ENCODE results near the gene IRF2.

IRF2 gene

DNA sequence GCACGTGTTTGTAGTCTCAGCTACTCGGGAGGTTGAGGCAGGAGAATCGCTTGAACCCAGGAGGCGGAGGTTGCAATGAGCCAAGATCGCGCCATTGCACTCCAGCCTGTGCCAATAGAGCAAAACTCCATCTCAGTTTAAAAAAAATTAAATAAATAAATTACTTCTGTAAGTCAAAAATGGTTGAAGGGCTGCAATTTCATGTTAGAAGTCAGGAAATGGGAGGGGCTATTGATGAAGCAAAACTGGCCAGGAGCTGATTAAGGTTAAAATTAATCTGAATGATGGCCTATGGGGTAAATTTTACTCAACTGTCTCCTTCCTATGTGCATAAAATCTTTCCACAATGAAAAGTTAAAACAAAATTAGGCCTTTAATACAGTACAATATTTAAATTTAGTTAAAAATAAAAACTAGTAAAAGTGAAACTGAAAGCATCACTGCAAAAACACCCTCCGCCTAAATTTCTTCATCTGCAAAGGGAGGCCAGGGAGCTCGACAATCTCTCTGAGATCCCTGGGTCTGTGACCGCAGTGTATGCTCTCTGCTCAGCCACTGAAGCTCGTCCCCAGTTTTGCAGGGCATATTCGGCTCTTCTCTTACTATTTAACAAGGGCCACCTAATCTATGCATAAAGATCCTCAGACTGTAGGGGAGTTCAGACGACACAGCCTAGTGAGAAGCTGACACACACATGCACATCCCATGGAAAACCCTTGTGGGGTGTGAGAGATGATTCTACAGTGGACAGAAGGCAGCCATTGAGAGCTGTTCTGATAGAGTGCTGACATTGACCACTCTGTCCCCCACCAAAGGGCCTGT lies 57.2 kb downstream of the IRF2 start:
- H3K27me3 ChIP-seq (ENCODE audit: insufficient read depth, low read depth), result no peaks in the 10 kb centered on the region
- H3K9ac ChIP-seq, result peak overlapping the region; percentile 29; the same call in 1 of the 2 replicates
- peak overlapping the region; percentile 95 for H3K4me2 ChIP-seq
- no peaks in the 10 kb centered on the region for H4K20me1 ChIP-seq (ENCODE audit: insufficient read depth)
- H3K79me2 ChIP-seq (ENCODE audit: insufficient read depth, low read depth), result peaks cover 16% of the 10 kb centered on the region; the same call in 1 of the 2 replicates
- peak overlapping the region; percentile 95 for H3K27ac ChIP-seq
- TF ChIP-seq, protein P1, sequence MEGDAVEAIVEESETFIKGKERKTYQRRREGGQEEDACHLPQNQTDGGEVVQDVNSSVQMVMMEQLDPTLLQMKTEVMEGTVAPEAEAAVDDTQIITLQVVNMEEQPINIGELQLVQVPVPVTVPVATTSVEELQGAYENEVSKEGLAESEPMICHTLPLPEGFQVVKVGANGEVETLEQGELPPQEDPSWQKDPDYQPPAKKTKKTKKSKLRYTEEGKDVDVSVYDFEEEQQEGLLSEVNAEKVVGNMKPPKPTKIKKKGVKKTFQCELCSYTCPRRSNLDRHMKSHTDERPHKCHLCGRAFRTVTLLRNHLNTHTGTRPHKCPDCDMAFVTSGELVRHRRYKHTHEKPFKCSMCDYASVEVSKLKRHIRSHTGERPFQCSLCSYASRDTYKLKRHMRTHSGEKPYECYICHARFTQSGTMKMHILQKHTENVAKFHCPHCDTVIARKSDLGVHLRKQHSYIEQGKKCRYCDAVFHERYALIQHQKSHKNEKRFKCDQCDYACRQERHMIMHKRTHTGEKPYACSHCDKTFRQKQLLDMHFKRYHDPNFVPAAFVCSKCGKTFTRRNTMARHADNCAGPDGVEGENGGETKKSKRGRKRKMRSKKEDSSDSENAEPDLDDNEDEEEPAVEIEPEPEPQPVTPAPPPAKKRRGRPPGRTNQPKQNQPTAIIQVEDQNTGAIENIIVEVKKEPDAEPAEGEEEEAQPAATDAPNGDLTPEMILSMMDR (conservative IDR thresholded peaks at IDR 0.05; ENCODE audit: low read depth, low read length), result no peak
- H3K36me3 ChIP-seq (ENCODE audit: insufficient read depth), result peaks cover 8% of the 10 kb centered on the region; the same call in 1 of the 2 replicates
- no peak overlapping the region for H3K4me3 ChIP-seq (IDR thresholded peaks at IDR 0.05; ENCODE audit: insufficient read depth, low read depth, low read length)
- H2AFZ ChIP-seq (ENCODE audit: low read depth), result no peak overlapping the region
- peaks cover 73% of the 10 kb centered on the region for H3K4me1 ChIP-seq (ENCODE audit: low read depth, poor library complexity, severe bottlenecking)

GRCh38 chr4:184415071-184415470 lies 59.3 kb downstream of the IRF2 start:
- H3K27me3 ChIP-seq (ENCODE audit: insufficient read depth, low read depth), result no peaks in the 10 kb centered on the region
- H3K79me2 ChIP-seq (ENCODE audit: insufficient read depth, low read depth), result peaks cover 15% of the 10 kb centered on the region; the same call in 1 of the 2 replicates
- H3K36me3 ChIP-seq (ENCODE audit: insufficient read depth), result peaks cover 8% of the 10 kb centered on the region; the same call in 1 of the 2 replicates
- H3K27ac ChIP-seq, result no peak overlapping the region
- H3K9ac ChIP-seq, result no peak overlapping the region
- no peak overlapping the region for H3K4me3 ChIP-seq (IDR thresholded peaks at IDR 0.05; ENCODE audit: insufficient read depth, low read depth, low read length)
- peaks cover 53% of the 10 kb centered on the region for H3K4me1 ChIP-seq (ENCODE audit: low read depth, poor library complexity, severe bottlenecking)
- H2AFZ ChIP-seq (ENCODE audit: low read depth), result no peak overlapping the region
- H4K20me1 ChIP-seq (ENCODE audit: insufficient read depth), result no peaks in the 10 kb centered on the region
- TF ChIP-seq, protein P1 (conservative IDR thresholded peaks at IDR 0.05; ENCODE audit: low read depth, low read length), result no peak
- H3K4me2 ChIP-seq, result no peak overlapping the region

DNA sequence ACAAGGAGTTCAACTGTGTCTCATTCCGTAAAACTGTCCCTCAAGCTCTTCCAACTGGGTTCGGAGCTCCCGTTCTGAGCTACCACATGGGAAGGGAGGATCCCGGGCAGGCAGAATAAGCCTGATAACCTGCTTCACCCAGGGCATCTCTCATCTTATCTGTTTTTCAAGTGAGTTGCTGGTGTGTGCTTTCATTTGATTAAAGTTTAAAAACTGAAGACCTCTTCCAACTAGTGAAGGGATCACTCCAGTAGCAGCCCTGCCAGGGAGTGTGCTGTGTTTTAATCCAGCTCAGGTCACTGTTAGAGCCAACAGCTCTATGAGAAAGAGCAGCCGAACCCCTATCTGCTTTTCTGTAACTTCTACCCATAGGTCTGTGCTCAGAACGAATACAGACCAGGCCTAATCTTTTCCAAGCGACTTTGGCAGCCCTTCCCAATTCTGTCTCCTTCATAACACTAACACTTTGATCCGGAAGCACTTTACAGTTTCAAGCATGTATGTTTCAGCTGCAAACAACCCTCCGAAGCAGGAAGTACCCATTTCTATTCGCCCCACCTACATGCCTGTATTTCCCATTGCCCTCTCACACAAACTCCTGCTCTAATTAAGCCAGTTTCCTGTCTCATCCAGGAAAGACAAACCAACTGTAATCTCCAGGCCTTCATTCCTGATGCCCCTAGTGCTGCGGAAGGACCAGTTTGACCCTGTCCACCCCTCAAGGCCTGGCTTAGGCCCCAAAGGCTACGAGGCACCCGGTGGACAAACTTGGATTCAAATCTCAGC lies 60.9 kb downstream of the IRF2 start:
- Histone ChIP-seq H3K4me2 (no peak overlapping the region), H3K27me3 (ENCODE audit: insufficient read depth, low read depth) (no peaks in the 10 kb centered on the region), H2AFZ (ENCODE audit: low read depth) (no peak overlapping the region), H3K9ac (no peak overlapping the region), H3K4me3 (IDR thresholded peaks at IDR 0.05; ENCODE audit: insufficient read depth, low read depth, low read length) (no peak overlapping the region), H3K79me2 (ENCODE audit: insufficient read depth, low read depth) (peaks cover 7% of the 10 kb centered on the region; the same call in 1 of the 2 replicates), H3K36me3 (ENCODE audit: insufficient read depth) (peaks cover 5% of the 10 kb centered on the region; the same call in 1 of the 2 replicates), H3K4me1 (ENCODE audit: low read depth, poor library complexity, severe bottlenecking) (peaks cover 40% of the 10 kb centered on the region), H4K20me1 (ENCODE audit: insufficient read depth) (no peaks in the 10 kb centered on the region), H3K27ac (no peak overlapping the region)
- TF ChIP-seq, protein P1 (conservative IDR thresholded peaks at IDR 0.05; ENCODE audit: low read depth, low read length), result no peak

- no peak overlapping the region for H3K4me2 ChIP-seq
- H3K27me3 ChIP-seq (ENCODE audit: insufficient read depth, low read depth), result no peaks in the 10 kb centered on the region
- no peaks in the 10 kb centered on the region for H4K20me1 ChIP-seq (ENCODE audit: insufficient read depth)
- no peak overlapping the region for H3K9ac ChIP-seq
- no peak overlapping the region for H3K4me3 ChIP-seq (IDR thresholded peaks at IDR 0.05; ENCODE audit: insufficient read depth, low read depth, low read length)
- H3K79me2 ChIP-seq (ENCODE audit: insufficient read depth, low read depth), result 0 out of 2 replicates have a peak, but pooled peaks cover 3% of the 10 kb centered on the region
- H3K36me3 ChIP-seq (ENCODE audit: insufficient read depth), result no peaks in the 10 kb centered on the region; the same call in 1 of the 2 replicates
- H3K4me1 ChIP-seq (ENCODE audit: low read depth, poor library complexity, severe bottlenecking), result peaks cover 30% of the 10 kb centered on the region
- no peak overlapping the region for H3K27ac ChIP-seq
- no peak overlapping the region for H2AFZ ChIP-seq (ENCODE audit: low read depth)
- TF ChIP-seq, protein P1 (conservative IDR thresholded peaks at IDR 0.05; ENCODE audit: low read depth, low read length), result no peak
Measured at GRCh38 chr4:184410748-184411147, 63.6 kb downstream of the IRF2 start.
